ENCODE data around the gene TPSB2.
"Not testable (repeated sequence)": the region's sequence is repeated elsewhere in the genome, so short reads cannot be mapped to it uniquely, and the experiment has no call there.

DNA sequence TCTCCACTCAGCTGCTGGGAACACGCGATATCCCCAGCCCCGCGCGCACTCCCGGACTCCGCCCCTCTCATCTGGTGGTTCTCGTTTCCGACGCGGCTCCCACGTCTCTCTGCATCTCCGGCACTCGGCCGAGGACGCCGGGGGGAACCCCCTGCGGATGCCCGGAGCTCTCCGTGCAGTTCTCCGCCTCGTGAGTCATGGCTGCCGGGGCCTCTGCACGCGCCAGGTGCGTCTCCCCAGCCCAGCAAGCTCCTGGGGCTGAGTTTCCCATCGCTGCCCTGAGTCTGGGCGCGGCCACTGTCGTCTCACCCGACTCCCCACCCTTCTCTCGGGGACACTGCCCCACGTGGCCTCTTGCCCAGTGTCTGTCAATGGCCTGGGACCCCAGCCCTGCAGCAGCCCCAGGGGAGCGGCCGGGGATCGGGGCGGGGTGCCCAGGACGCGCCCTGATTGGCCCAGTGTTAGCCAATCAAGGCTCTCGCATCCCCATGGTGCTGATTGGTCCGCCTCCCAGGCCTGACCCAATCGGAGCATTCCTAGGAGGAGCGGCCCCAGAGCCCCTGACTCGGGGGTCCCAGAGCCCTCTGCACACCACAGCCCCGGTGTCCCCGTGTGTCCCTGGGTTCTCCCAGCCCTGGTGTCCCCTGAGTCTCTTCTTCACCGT, 23.8 kb upstream of the TPSB2 start:
- TF ChIP-seq, protein P1, sequence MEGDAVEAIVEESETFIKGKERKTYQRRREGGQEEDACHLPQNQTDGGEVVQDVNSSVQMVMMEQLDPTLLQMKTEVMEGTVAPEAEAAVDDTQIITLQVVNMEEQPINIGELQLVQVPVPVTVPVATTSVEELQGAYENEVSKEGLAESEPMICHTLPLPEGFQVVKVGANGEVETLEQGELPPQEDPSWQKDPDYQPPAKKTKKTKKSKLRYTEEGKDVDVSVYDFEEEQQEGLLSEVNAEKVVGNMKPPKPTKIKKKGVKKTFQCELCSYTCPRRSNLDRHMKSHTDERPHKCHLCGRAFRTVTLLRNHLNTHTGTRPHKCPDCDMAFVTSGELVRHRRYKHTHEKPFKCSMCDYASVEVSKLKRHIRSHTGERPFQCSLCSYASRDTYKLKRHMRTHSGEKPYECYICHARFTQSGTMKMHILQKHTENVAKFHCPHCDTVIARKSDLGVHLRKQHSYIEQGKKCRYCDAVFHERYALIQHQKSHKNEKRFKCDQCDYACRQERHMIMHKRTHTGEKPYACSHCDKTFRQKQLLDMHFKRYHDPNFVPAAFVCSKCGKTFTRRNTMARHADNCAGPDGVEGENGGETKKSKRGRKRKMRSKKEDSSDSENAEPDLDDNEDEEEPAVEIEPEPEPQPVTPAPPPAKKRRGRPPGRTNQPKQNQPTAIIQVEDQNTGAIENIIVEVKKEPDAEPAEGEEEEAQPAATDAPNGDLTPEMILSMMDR (optimal IDR thresholded peaks at IDR 0.05 in 1 of 3, IDR thresholded peaks at IDR 0.05 in 1 of 3, conservative IDR thresholded peaks at IDR 0.05 in 1 of 3; ENCODE audit: extremely low read depth in 1 of 3, insufficient read depth in 2 of 3, low read length in 3 of 3): not testable (repeated sequence)
- TF ChIP-seq EZH2 (IDR thresholded peaks at IDR 0.05; ENCODE audit: low read length): not testable (repeated sequence)

All from keratinocyte (primary cell).